KOPT-K1 (cell line): ENCODE data around the gene TELO2.

Experiments
- H3K27ac ChIP-seq: fragments of 200-600 bp; sonication (generic); 2 replicates; pipeline ENCODE4 v1.5.1; 2016; ENCODE audit warnings: antibody characterized with exemption, mild to moderate bottlenecking, low read depth, low read length; ENCODE audit not compliant: poor library complexity, severe bottlenecking
- H3K36me3 ChIP-seq: fragments of 200-600 bp; sonication (generic); 2 replicates; pipeline ENCODE4 v1.5.1; 2017; ENCODE audit warnings: antibody characterized with exemption, mild to moderate bottlenecking, low read length, moderate library complexity; ENCODE audit not compliant: insufficient read depth
- H3K9me3 ChIP-seq: fragments of 200-600 bp; sonication (generic); 2 replicates; pipeline ENCODE4 v1.5.1; 2017; ENCODE audit warnings: antibody characterized with exemption, low read length, mild to moderate bottlenecking; ENCODE audit not compliant: insufficient read depth, poor library complexity, severe bottlenecking

Gene TELO2

GRCh38 chr16:1508494-1509187 is 15.5 kb downstream of the TELO2 start:
- peaks cover 71% of the 10 kb centered on the region; the same call in 1 of the 2 replicates for H3K36me3 ChIP-seq
- no peaks in the 10 kb centered on the region for H3K9me3 ChIP-seq
- H3K27ac ChIP-seq: no peak overlapping the region

- Histone ChIP-seq H3K36me3 (peaks cover 67% of the 10 kb centered on the region; the same call in 1 of the 2 replicates), H3K27ac (no peak overlapping the region), H3K9me3 (peaks cover 4% of the 10 kb centered on the region)
These were observed 16.4 kb downstream of the TELO2 start for GRCh38 chr16:1509307-1510221.

GRCh38 chr16:1510272-1510671 is 17.1 kb downstream of the TELO2 start:
- Histone ChIP-seq H3K27ac (no peak overlapping the region), H3K9me3 (peaks cover 5% of the 10 kb centered on the region), H3K36me3 (peaks cover 67% of the 10 kb centered on the region; the same call in 1 of the 2 replicates)

GRCh38 chr16:1510941-1511351 is 17.8 kb downstream of the TELO2 start:
- Histone ChIP-seq H3K9me3 (peaks cover 5% of the 10 kb centered on the region), H3K36me3 (peaks cover 64% of the 10 kb centered on the region; the same call in 1 of the 2 replicates), H3K27ac (no peak overlapping the region)

- no peak overlapping the region for H3K27ac ChIP-seq
- H3K36me3 ChIP-seq: peaks cover 55% of the 10 kb centered on the region; the same call in 1 of the 2 replicates
- peaks cover 5% of the 10 kb centered on the region for H3K9me3 ChIP-seq
These were observed 18.8 kb downstream of the TELO2 start for GRCh38 chr16:1511662-1512569.

GRCh38 chr16:1512774-1513173 is 19.6 kb downstream of the TELO2 start:
- H3K9me3 ChIP-seq: peaks cover 5% of the 10 kb centered on the region
- H3K27ac ChIP-seq: no peak overlapping the region
- peaks cover 47% of the 10 kb centered on the region; the same call in 1 of the 2 replicates for H3K36me3 ChIP-seq

- Histone ChIP-seq H3K36me3 (peaks cover 31% of the 10 kb centered on the region; the same call in 1 of the 2 replicates), H3K9me3 (peaks cover 5% of the 10 kb centered on the region), H3K27ac (no peak overlapping the region)
These were observed 21.3 kb downstream of the TELO2 start for GRCh38 chr16:1514507-1514906.

GRCh38 chr16:1518626-1519135 is 25.5 kb downstream of the TELO2 start:
- H3K36me3 ChIP-seq: no peaks in the 10 kb centered on the region
- no peak overlapping the region for H3K27ac ChIP-seq
- peaks cover 5% of the 10 kb centered on the region for H3K9me3 ChIP-seq

- H3K9me3 ChIP-seq: no peaks in the 10 kb centered on the region
- H3K36me3 ChIP-seq: no peaks in the 10 kb centered on the region
- H3K27ac ChIP-seq: no peak overlapping the region
These were observed 26.7 kb downstream of the TELO2 start for GRCh38 chr16:1519831-1520230.

- Histone ChIP-seq H3K36me3 (no peaks in the 10 kb centered on the region), H3K9me3 (no peaks in the 10 kb centered on the region), H3K27ac (no peak overlapping the region)
These were observed 27.3 kb downstream of the TELO2 start for GRCh38 chr16:1520461-1520860.

GRCh38 chr16:1523581-1524245 is 30.6 kb downstream of the TELO2 start:
- Histone ChIP-seq H3K36me3 (no peaks in the 10 kb centered on the region), H3K9me3 (no peaks in the 10 kb centered on the region), H3K27ac (no peak overlapping the region)

GRCh38 chr16:1524366-1524765 is 31.2 kb downstream of the TELO2 start:
- Histone ChIP-seq H3K27ac (no peak overlapping the region), H3K9me3 (no peaks in the 10 kb centered on the region), H3K36me3 (no peaks in the 10 kb centered on the region)

GRCh38 chr16:1525871-1526607 is 32.9 kb downstream of the TELO2 start:
- no peak overlapping the region for H3K27ac ChIP-seq
- no peaks in the 10 kb centered on the region for H3K9me3 ChIP-seq
- H3K36me3 ChIP-seq: no peaks in the 10 kb centered on the region
